Measurements from ENCODE around the gene GABRD.

GABRD gene

GRCh38 chr1:1994536-1994935 lies 24.6 kb upstream of the GABRD start:
- no peak for DNase-seq (ENCODE audit: low read depth)
- no peak for TF ChIP-seq CTCF (IDR thresholded peaks at IDR 0.05; ENCODE audit: insufficient read depth, low read depth, low read length, missing control alignments)
- no peak overlapping the region for H3K4me3 ChIP-seq (ENCODE audit: low read length)

- no peak for DNase-seq (ENCODE audit: low read depth)
- TF ChIP-seq CTCF (IDR thresholded peaks at IDR 0.05; ENCODE audit: insufficient read depth, low read depth, low read length, missing control alignments): no peak
- no peak overlapping the region for H3K4me3 ChIP-seq (ENCODE audit: low read length)
These were observed 22.9 kb upstream of the GABRD start for GRCh38 chr1:1996207-1996651.

- H3K4me3 ChIP-seq (ENCODE audit: low read length): no peak overlapping the region
- TF ChIP-seq CTCF (IDR thresholded peaks at IDR 0.05; ENCODE audit: insufficient read depth, low read depth, low read length, missing control alignments): no peak
- no peak for DNase-seq (ENCODE audit: low read depth)
These were observed 21.6 kb upstream of the GABRD start for GRCh38 chr1:1997576-1997975.

GRCh38 chr1:2000432-2000831 lies 18.7 kb upstream of the GABRD start:
- TF ChIP-seq CTCF (IDR thresholded peaks at IDR 0.05; ENCODE audit: insufficient read depth, low read depth, low read length, missing control alignments): no peak
- H3K4me3 ChIP-seq (ENCODE audit: low read length): no peak overlapping the region
- no peak for DNase-seq (ENCODE audit: low read depth)

GRCh38 chr1:2000850-2001249 lies 18.3 kb upstream of the GABRD start:
- H3K4me3 ChIP-seq (ENCODE audit: low read length): no peak overlapping the region
- no peak for TF ChIP-seq CTCF (IDR thresholded peaks at IDR 0.05; ENCODE audit: insufficient read depth, low read depth, low read length, missing control alignments)
- no peak for DNase-seq (ENCODE audit: low read depth)

GRCh38 chr1:2001773-2002411 lies 17.3 kb upstream of the GABRD start:
- peak; percentile 73 for DNase-seq (ENCODE audit: low read depth)
- TF ChIP-seq CTCF (IDR thresholded peaks at IDR 0.05; ENCODE audit: insufficient read depth, low read depth, low read length, missing control alignments): no peak

GRCh38 chr1:2003541-2004131 lies 15.5 kb upstream of the GABRD start, which contains the start of gene CFAP74:
TSS of gene CFAP74 (minus strand) at chr1:2003786. CDS start at chr1:1990956, 12,830 bp downstream.
- H3K4me3 ChIP-seq (ENCODE audit: low read length): no peak within 1 kb of the TSS
- no peak for DNase-seq (ENCODE audit: low read depth)
- no peak for TF ChIP-seq CTCF (IDR thresholded peaks at IDR 0.05; ENCODE audit: insufficient read depth, low read depth, low read length, missing control alignments)

More at GRCh38 chr1:2001773-2002411, 17.3 kb upstream of the GABRD start:
- no peak overlapping the region for H3K4me3 ChIP-seq (ENCODE audit: low read length)

Data from epithelial cell of esophagus (primary cell).